ENCODE measurements around the gene CFAP251.

GRCh38 chr12:122026706-122027333, 108.4 kb downstream of the CFAP251 start:
- TF ChIP-seq POLR2A (IDR thresholded peaks at IDR 0.05), result no peak
- TF ChIP-seq, protein P1, sequence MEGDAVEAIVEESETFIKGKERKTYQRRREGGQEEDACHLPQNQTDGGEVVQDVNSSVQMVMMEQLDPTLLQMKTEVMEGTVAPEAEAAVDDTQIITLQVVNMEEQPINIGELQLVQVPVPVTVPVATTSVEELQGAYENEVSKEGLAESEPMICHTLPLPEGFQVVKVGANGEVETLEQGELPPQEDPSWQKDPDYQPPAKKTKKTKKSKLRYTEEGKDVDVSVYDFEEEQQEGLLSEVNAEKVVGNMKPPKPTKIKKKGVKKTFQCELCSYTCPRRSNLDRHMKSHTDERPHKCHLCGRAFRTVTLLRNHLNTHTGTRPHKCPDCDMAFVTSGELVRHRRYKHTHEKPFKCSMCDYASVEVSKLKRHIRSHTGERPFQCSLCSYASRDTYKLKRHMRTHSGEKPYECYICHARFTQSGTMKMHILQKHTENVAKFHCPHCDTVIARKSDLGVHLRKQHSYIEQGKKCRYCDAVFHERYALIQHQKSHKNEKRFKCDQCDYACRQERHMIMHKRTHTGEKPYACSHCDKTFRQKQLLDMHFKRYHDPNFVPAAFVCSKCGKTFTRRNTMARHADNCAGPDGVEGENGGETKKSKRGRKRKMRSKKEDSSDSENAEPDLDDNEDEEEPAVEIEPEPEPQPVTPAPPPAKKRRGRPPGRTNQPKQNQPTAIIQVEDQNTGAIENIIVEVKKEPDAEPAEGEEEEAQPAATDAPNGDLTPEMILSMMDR (IDR thresholded peaks at IDR 0.05), result peak in 1 of 7 experiments; percentile 34
